Esophagus muscularis mucosa (tissue), 4 donors: ENCODE data around the gene DOCK4. TPM values are rescaled to one million over a fixed set of nuclear protein-coding genes. Genes with fewer than 3 reads are reported as not detected.

ENCODE experiments used
- DNase-seq: peaks from one replicate; pipeline ENCODE4 v3.0.0-alpha.2; 2017; ENCODE audit errors: extremely low spot score
- H3K27ac ChIP-seq, 4 donors: fragments of 200-600 bp; sonication (generic); replicated peaks in 1 of 4; 1 replicate in 3 of 4; 2 replicates in 1 of 4; pipeline ENCODE4 v1.5.1; 2016 to 2019; ENCODE audit warnings: mild to moderate bottlenecking in 1 of 4
- H3K27me3 ChIP-seq, 4 donors: fragments of 200-600 bp; sonication (generic); one replicate each; pipeline versions ENCODE4 v1.5.1 to v1.6.0; 2016 to 2019
- H3K36me3 ChIP-seq, 4 donors: fragments of 200-600 bp; sonication (generic); one replicate each; pipeline ENCODE4 v1.5.1; 2016 to 2019
- H3K4me1 ChIP-seq, 4 donors: fragments of 200-600 bp; sonication (generic); one replicate each; pipeline ENCODE4 v1.5.1; 2016 to 2019
- H3K4me3 ChIP-seq, 4 donors: fragments of 200-600 bp; sonication (generic); 1 replicate in 2 of 4; 2 replicates in 2 of 4; pipeline ENCODE4 v1.5.1; 2016 to 2019; ENCODE audit warnings: mild to moderate bottlenecking in 4 of 4, moderate library complexity in 1 of 4
- H3K9me3 ChIP-seq, 4 donors: fragments of 200-600 bp; sonication (generic); 1 replicate in 3 of 4; 2 replicates in 1 of 4; pipeline ENCODE4 v1.5.1; 2016 to 2019
- CTCF ChIP-seq, 3 experiments: fragments of 200-600 bp in 2 of 3; fragments of 450-650 bp in 1 of 3; sonication (generic) in 2 of 3; IDR thresholded peaks; one replicate each; pipeline ENCODE4 v1.5.1; 2017 to 2019; ENCODE audit warnings: antibody characterized with exemption in 3 of 3, mild to moderate bottlenecking in 2 of 3, moderate library complexity in 1 of 3
- EP300 ChIP-seq: sonication (generic); formaldehyde crosslinking; IDR thresholded peaks from one replicate; pipeline ENCODE4 v1.6.1; 2017; ENCODE audit warnings: antibody characterized with exemption
- POLR2A ChIP-seq: fragments of 450-650 bp; IDR thresholded peaks from one replicate; pipeline ENCODE4 v1.6.1; 2017; ENCODE audit warnings: antibody characterized with exemption, moderate library complexity, mild to moderate bottlenecking, low read depth
- POLR2AphosphoS5 ChIP-seq, 2 donors: sonication (generic); formaldehyde crosslinking; IDR thresholded peaks; one replicate each; pipeline ENCODE4 v1.6.1; 2017; ENCODE audit warnings: antibody characterized with exemption in 2 of 2
- WGBS: methylation state at CpG from one replicate; pipeline ENCODE4 v1.1.5; 2018; 5-methylcytosine and 5-hydroxymethylcytosine counted together
- intact Hi-C: fragments of 100-400 bp; cut with DNase I; formaldehyde crosslinking; loops from one replicate; pipeline ENCODE4 v1.15.1; 2023
- total RNA-seq, 4 donors: library from RNA; depleted of rRNA; stranded (reverse); fragments of >200 nt; gene quantifications; one replicate each; pipeline versions ENCODE4 v1.1.0 to v1.2.1, GENCODE V29; 2016

Gene DOCK4
- total RNA-seq, 4 donors from 2014 or later = 14.0 to 25.3 (median 18.8) TPM

GRCh38 chr7:112108981-112109380 is 97.2 kb downstream of the DOCK4 start:
- intact Hi-C loops = no loop called here
- TF ChIP-seq POLR2AphosphoS5 (IDR thresholded peaks at IDR 0.05) (no peak), POLR2A (no peak), EP300 (no peak), CTCF (IDR thresholded peaks at IDR 0.05) (no peak)
- no peak for DNase-seq
- Histone ChIP-seq H3K36me3 (no peaks in the 10 kb centered on the region), H3K27me3 (no peaks in the 10 kb centered on the region), H3K4me3 (no peak overlapping the region), H3K9me3 (no peaks in the 10 kb centered on the region), H3K27ac (no peak overlapping the region), H3K4me1 (peaks cover 21 to 49% (median 30%) of the 10 kb centered on the region in 4 donors)
- WGBS = 62% methylated on average over 2 of the region's 2 CpGs

- Histone ChIP-seq H3K36me3 (no peaks in the 10 kb centered on the region), H3K27me3 (no peaks in the 10 kb centered on the region), H3K9me3 (no peaks in the 10 kb centered on the region), H3K4me3 (no peak overlapping the region), H3K4me1 (peaks cover 9 to 26% (median 25%) of the 10 kb centered on the region in 4 donors), H3K27ac (no peak overlapping the region)
- intact Hi-C loops = no loop called here
- TF ChIP-seq EP300 (no peak), POLR2AphosphoS5 (IDR thresholded peaks at IDR 0.05) (no peak), POLR2A (no peak), CTCF (IDR thresholded peaks at IDR 0.05) (no peak)
- no peak for DNase-seq
- WGBS = 78% methylated on average over 8 of the region's 8 CpGs
Observed at GRCh38 chr7:112105584-112106530, 100.3 kb downstream of the DOCK4 start.

- Histone ChIP-seq H3K9me3 (no peaks in the 10 kb centered on the region), H3K36me3 (no peaks in the 10 kb centered on the region), H3K27me3 (no peaks in the 10 kb centered on the region), H3K4me1 (peaks cover 9 to 25% (median 22%) of the 10 kb centered on the region in 4 donors), H3K27ac (no peak overlapping the region), H3K4me3 (no peak overlapping the region)
- intact Hi-C loops = no loop called here
- no peak for TF ChIP-seq POLR2AphosphoS5 (IDR thresholded peaks at IDR 0.05)
- DNase-seq = no peak
- 82% methylated on average over 2 of the region's 2 CpGs for WGBS
Observed at GRCh38 chr7:112104120-112104519, 102.1 kb downstream of the DOCK4 start.

- 82% methylated on average over 2 of the region's 2 CpGs for WGBS
- intact Hi-C loops = no loop called here
- H3K36me3 ChIP-seq = no peaks in the 10 kb centered on the region
- H3K9me3 ChIP-seq = no peaks in the 10 kb centered on the region
- H3K4me1 ChIP-seq = peaks cover 5 to 16% (median 14%) of the 10 kb centered on the region in 4 donors
- H3K27ac ChIP-seq = no peak overlapping the region
- no peak overlapping the region for H3K4me3 ChIP-seq
- H3K27me3 ChIP-seq = no peaks in the 10 kb centered on the region
- TF ChIP-seq CTCF (IDR thresholded peaks at IDR 0.05) = no peak
- no peak for TF ChIP-seq POLR2A
- no peak for TF ChIP-seq EP300
- no peak for TF ChIP-seq POLR2AphosphoS5 (IDR thresholded peaks at IDR 0.05)
- DNase-seq = no peak
Observed at GRCh38 chr7:112103246-112103645, 103.0 kb downstream of the DOCK4 start.

GRCh38 chr7:112101201-112101846 is 104.9 kb downstream of the DOCK4 start:
- Histone ChIP-seq H3K4me3 (no peak overlapping the region), H3K4me1 (peaks cover 0 to 6% (median 2%) of the 10 kb centered on the region in 4 donors), H3K36me3 (no peaks in the 10 kb centered on the region), H3K9me3 (no peaks in the 10 kb centered on the region), H3K27ac (no peak overlapping the region), H3K27me3 (no peaks in the 10 kb centered on the region)
- TF ChIP-seq POLR2A (no peak), POLR2AphosphoS5 (IDR thresholded peaks at IDR 0.05) (no peak), CTCF (IDR thresholded peaks at IDR 0.05) (no peak), EP300 (no peak)
- DNase-seq = no peak
- intact Hi-C loops = no loop called here
- WGBS = 59% methylated on average over 8 of the region's 8 CpGs
